ENCODE measurements around the gene KLHDC2.
"Not testable (repeated sequence)": the region's sequence is repeated elsewhere in the genome, so short reads cannot be mapped to it uniquely, and the experiment has no call there.

KLHDC2 gene

GRCh38 chr14:49733836-49734235, 34.1 kb upstream of the KLHDC2 start:
- H3K36me3 ChIP-seq: no peaks in the 10 kb centered on the region
- no peak for TF ChIP-seq CTCF (IDR thresholded peaks at IDR 0.05; ENCODE audit: low read depth, low read length)
- H3K27me3 ChIP-seq (ENCODE audit: insufficient read depth, low read depth, severe bottlenecking): no peaks in the 10 kb centered on the region
- no peak for DNase-seq
- no peak overlapping the region for H3K27ac ChIP-seq
- H3K4me3 ChIP-seq (ENCODE audit: low read depth, low read length): no peak overlapping the region
- H3K9me3 ChIP-seq (ENCODE audit: severe bottlenecking): no peaks in the 10 kb centered on the region

GRCh38 chr14:49735669-49736068, 32.3 kb upstream of the KLHDC2 start:
- H3K27ac ChIP-seq; DNase-seq; H3K4me3 ChIP-seq (ENCODE audit: low read depth, low read length); H3K27me3 ChIP-seq (ENCODE audit: insufficient read depth, low read depth, severe bottlenecking); H3K36me3 ChIP-seq; H3K9me3 ChIP-seq (ENCODE audit: severe bottlenecking): not testable (repeated sequence)

- no peak for DNase-seq
- Histone ChIP-seq H3K27me3 (ENCODE audit: insufficient read depth, low read depth, severe bottlenecking) (no peaks in the 10 kb centered on the region), H3K27ac (no peak overlapping the region), H3K36me3 (no peaks in the 10 kb centered on the region), H3K9me3 (ENCODE audit: severe bottlenecking) (no peaks in the 10 kb centered on the region), H3K4me3 (ENCODE audit: low read depth, low read length) (no peak overlapping the region)
- TF ChIP-seq CTCF (IDR thresholded peaks at IDR 0.05; ENCODE audit: low read depth, low read length): no peak
Measured at GRCh38 chr14:49745191-49745590, 22.8 kb upstream of the KLHDC2 start.

- DNase-seq; H3K9me3 ChIP-seq (ENCODE audit: severe bottlenecking); H3K4me3 ChIP-seq (ENCODE audit: low read depth, low read length); H3K36me3 ChIP-seq; H3K27me3 ChIP-seq (ENCODE audit: insufficient read depth, low read depth, severe bottlenecking); H3K27ac ChIP-seq: not testable (repeated sequence)
Measured at GRCh38 chr14:49746476-49746875, 21.5 kb upstream of the KLHDC2 start.

GRCh38 chr14:49754570-49755097, 13.3 kb upstream of the KLHDC2 start:
- no peak overlapping the region for H3K4me3 ChIP-seq (ENCODE audit: low read depth, low read length)
- DNase-seq: no peak
- H3K9me3 ChIP-seq (ENCODE audit: severe bottlenecking): no peaks in the 10 kb centered on the region
- no peaks in the 10 kb centered on the region for H3K27me3 ChIP-seq (ENCODE audit: insufficient read depth, low read depth, severe bottlenecking)
- TF ChIP-seq CTCF (IDR thresholded peaks at IDR 0.05; ENCODE audit: low read depth, low read length): no peak
- no peaks in the 10 kb centered on the region for H3K36me3 ChIP-seq
- no peak overlapping the region for H3K27ac ChIP-seq

GRCh38 chr14:49755378-49755777, 12.6 kb upstream of the KLHDC2 start:
- no peak for DNase-seq
- Histone ChIP-seq H3K4me3 (ENCODE audit: low read depth, low read length) (no peak overlapping the region), H3K9me3 (ENCODE audit: severe bottlenecking) (no peaks in the 10 kb centered on the region), H3K36me3 (no peaks in the 10 kb centered on the region), H3K27me3 (ENCODE audit: insufficient read depth, low read depth, severe bottlenecking) (no peaks in the 10 kb centered on the region), H3K27ac (no peak overlapping the region)
- TF ChIP-seq CTCF (IDR thresholded peaks at IDR 0.05; ENCODE audit: low read depth, low read length): no peak

- no peak for TF ChIP-seq CTCF (IDR thresholded peaks at IDR 0.05; ENCODE audit: low read depth, low read length)
- H3K27me3 ChIP-seq (ENCODE audit: insufficient read depth, low read depth, severe bottlenecking): no peaks in the 10 kb centered on the region
- H3K4me3 ChIP-seq (ENCODE audit: low read depth, low read length): no peak overlapping the region
- no peak overlapping the region for H3K27ac ChIP-seq
- DNase-seq: no peak
- H3K9me3 ChIP-seq (ENCODE audit: severe bottlenecking): no peaks in the 10 kb centered on the region
- H3K36me3 ChIP-seq: no peaks in the 10 kb centered on the region
Measured at GRCh38 chr14:49761839-49762551, 6.0 kb upstream of the KLHDC2 start.

Measured in WERI-Rb-1 (cell line).